GM06990 (cell line): Measurements from ENCODE around the gene EREG.

Experiments
- DNase-seq: peaks from one replicate; pipeline ENCODE4 v3.0.0-alpha.2; 2011; ENCODE audit not compliant: insufficient read length; ENCODE audit errors: extremely low read depth
- H3K27me3 ChIP-seq: replicated peaks from 2 replicates; pipeline ENCODE4 v1.6.0; 2011; ENCODE audit warnings: low read length; ENCODE audit not compliant: control insufficient read depth, insufficient read depth
- H3K36me3 ChIP-seq: 2 replicates; pipeline ENCODE4 v1.5.1; 2011; ENCODE audit warnings: low read length; ENCODE audit not compliant: control insufficient read depth, insufficient read depth
- H3K4me3 ChIP-seq: replicated peaks from 2 replicates; pipeline ENCODE4 v1.5.1; 2011; ENCODE audit warnings: low read depth, mild to moderate bottlenecking, control low read depth, low read length
- CTCF ChIP-seq: IDR thresholded peaks from 2 replicates; pipeline ENCODE4 v1.5.1; 2011; ENCODE audit warnings: low read length, control low read depth, mild to moderate bottlenecking, inconsistent platforms; ENCODE audit not compliant: insufficient read depth, poor library complexity, severe bottlenecking

Gene EREG

GRCh38 chr4:74374128-74374527 lies 9.2 kb downstream of the EREG start:
- Histone ChIP-seq H3K36me3 (no peaks in the 10 kb centered on the region), H3K4me3 (no peak overlapping the region), H3K27me3 (no peaks in the 10 kb centered on the region; the same call in 1 of the 2 replicates)
- DNase-seq, result no peak
- TF ChIP-seq CTCF, result no peak

- no peak overlapping the region for H3K4me3 ChIP-seq
- DNase-seq, result no peak
- no peaks in the 10 kb centered on the region; the same call in 1 of the 2 replicates for H3K27me3 ChIP-seq
- H3K36me3 ChIP-seq, result no peaks in the 10 kb centered on the region
- no peak for TF ChIP-seq CTCF
Measured at GRCh38 chr4:74374561-74375327, 9.8 kb downstream of the EREG start.

GRCh38 chr4:74375824-74376426 lies 11.0 kb downstream of the EREG start:
- Histone ChIP-seq H3K4me3 (no peak overlapping the region), H3K27me3 (no peaks in the 10 kb centered on the region; the same call in 1 of the 2 replicates), H3K36me3 (no peaks in the 10 kb centered on the region)
- TF ChIP-seq CTCF, result no peak
- no peak for DNase-seq

GRCh38 chr4:74376888-74377483 lies 12.0 kb downstream of the EREG start:
- TF ChIP-seq CTCF, result peak; percentile 40
- Histone ChIP-seq H3K36me3 (no peaks in the 10 kb centered on the region), H3K4me3 (no peak overlapping the region), H3K27me3 (no peaks in the 10 kb centered on the region; the same call in 1 of the 2 replicates)
- DNase-seq, result no peak

- H3K27me3 ChIP-seq, result no peaks in the 10 kb centered on the region; the same call in 1 of the 2 replicates
- no peaks in the 10 kb centered on the region for H3K36me3 ChIP-seq
- no peak for TF ChIP-seq CTCF
- DNase-seq, result no peak
- no peak overlapping the region for H3K4me3 ChIP-seq
Measured at GRCh38 chr4:74377714-74378113, 12.8 kb downstream of the EREG start.
